ENCODE results near the gene COLGALT1. TPM values are rescaled to one million over a fixed set of nuclear protein-coding genes. Genes with fewer than 3 reads are reported as not detected.

COLGALT1 gene
- total and polyA plus RNA-seq, 2 of the 8 experiments (the other 6 are each of a cell fraction or from before 2014, with no cell fraction given): 44.7 to 58.1 TPM

GRCh38 chr19:17605761-17606589, 50.5 kb downstream of the COLGALT1 start (continued):
- TF ChIP-seq ATF2 (IDR thresholded peaks at IDR 0.05; ENCODE audit: low read length) (peak; percentile 68; the same call in 1 of the 2 replicates), BCL11A (IDR thresholded peaks at IDR 0.05; ENCODE audit: low read depth in 2 of 2, low read length in 2 of 2) (no peak), GTF2F1 (IDR thresholded peaks at IDR 0.05; ENCODE audit: borderline replicate concordance, low read depth, low read length) (peak; percentile 59; the same call in 1 of the 2 replicates), POLR2AphosphoS5 (IDR thresholded peaks at IDR 0.05; ENCODE audit: low read depth, low read length) (peak; percentile 3), TAF7 (optimal IDR thresholded peaks at IDR 0.05; ENCODE audit: borderline replicate concordance, low read depth, low read length) (no peak), E2F6 (IDR thresholded peaks at IDR 0.05) (peak; percentile 95), SP2 (IDR thresholded peaks at IDR 0.05; ENCODE audit: low read length) (no peak), POLR2A (IDR thresholded peaks at IDR 0.05; ENCODE audit: control extremely low read depth in 1 of 2, low read depth in 2 of 2, low read length in 2 of 2) (peak; percentile 68 to 76), SIX5 (IDR thresholded peaks at IDR 0.05; ENCODE audit: low read depth, low read length) (no peak)
